Iris pigment epithelial cell (primary cell): ENCODE results near the gene UBA52.
A peak's percentile ranks its signal among the peaks of the same experiment; 100 is the strongest.
"Not testable (repeated sequence)": the region's sequence is repeated elsewhere in the genome, so short reads cannot be mapped to it uniquely, and the experiment has no call there.

Source experiments
- DNase-seq: peaks from one replicate; pipeline ENCODE4 v3.0.0-alpha.2; 2011; ENCODE audit warnings: low read depth

The UBA52 gene

GRCh38 chr19:18571564-18572344, at the start of gene UBA52:
UBA52 (plus strand) TSS chr19:18571857; CDS start chr19:18573301, 1,444 bp downstream.
- peak; percentile 99 for DNase-seq

- peak; percentile 100 for DNase-seq
Observed at GRCh38 chr19:18522124-18522861, 49.4 kb upstream of the UBA52 start.

GRCh38 chr19:18522862-18523440, 48.7 kb upstream of the UBA52 start:
- not testable (repeated sequence) for DNase-seq

GRCh38 chr19:18523841-18524240, 47.8 kb upstream of the UBA52 start:
- DNase-seq, result no peak

- DNase-seq, result no peak
Observed at GRCh38 chr19:18526316-18526715, 45.3 kb upstream of the UBA52 start.

- no peak for DNase-seq
Observed at GRCh38 chr19:18529782-18530181, 41.9 kb upstream of the UBA52 start.

GRCh38 chr19:18531485-18531884, 40.2 kb upstream of the UBA52 start:
- DNase-seq, result no peak

- no peak for DNase-seq
Observed at GRCh38 chr19:18532168-18532890, 39.3 kb upstream of the UBA52 start.

- no peak for DNase-seq
Observed at GRCh38 chr19:18533058-18533457, 38.6 kb upstream of the UBA52 start.

GRCh38 chr19:18536475-18536874, 35.2 kb upstream of the UBA52 start:
- DNase-seq, result no peak

- DNase-seq, result no peak
Observed at GRCh38 chr19:18537431-18537830, 34.2 kb upstream of the UBA52 start.

- DNase-seq, result no peak
Observed at GRCh38 chr19:18538115-18538514, 33.5 kb upstream of the UBA52 start.

- DNase-seq, result no peak
Observed at GRCh38 chr19:18539372-18539771, 32.3 kb upstream of the UBA52 start.

GRCh38 chr19:18540200-18540599, 31.5 kb upstream of the UBA52 start:
- not testable (repeated sequence) for DNase-seq

GRCh38 chr19:18541258-18541991, 30.2 kb upstream of the UBA52 start:
- peak; percentile 32 for DNase-seq

- DNase-seq, result no peak
Observed at GRCh38 chr19:18541992-18542940, 29.4 kb upstream of the UBA52 start.

GRCh38 chr19:18542941-18543813, 28.5 kb upstream of the UBA52 start, which contains the start of gene FKBP8:
FKBP8 (minus strand) TSS chr19:18543573; CDS start chr19:18541970, 1,603 bp downstream.
- peak; percentile 86 for DNase-seq

GRCh38 chr19:18543814-18544475, 27.7 kb upstream of the UBA52 start:
- peak; percentile 67 for DNase-seq

GRCh38 chr19:18551631-18552030, 20.0 kb upstream of the UBA52 start:
- DNase-seq, result no peak
